DLD1 (cell line): Measurements from ENCODE around the gene COL20A1.

ENCODE experiments used
- in situ Hi-C: cut with HindIII; loops from 2 replicates; pipeline ENCODE4 v1.10.0; 2017; ENCODE audit warnings: low sequenced_read_pairs

Gene COL20A1

GRCh38 chr20:63276956-63277355, 16.0 kb upstream of the COL20A1 start:
- in situ Hi-C loops: loop anchor here (5.0 to 25.0 kb wide), 2 partner anchors 55 to 110 kb away; no protein-coding TSS in a partner anchor

DNA sequence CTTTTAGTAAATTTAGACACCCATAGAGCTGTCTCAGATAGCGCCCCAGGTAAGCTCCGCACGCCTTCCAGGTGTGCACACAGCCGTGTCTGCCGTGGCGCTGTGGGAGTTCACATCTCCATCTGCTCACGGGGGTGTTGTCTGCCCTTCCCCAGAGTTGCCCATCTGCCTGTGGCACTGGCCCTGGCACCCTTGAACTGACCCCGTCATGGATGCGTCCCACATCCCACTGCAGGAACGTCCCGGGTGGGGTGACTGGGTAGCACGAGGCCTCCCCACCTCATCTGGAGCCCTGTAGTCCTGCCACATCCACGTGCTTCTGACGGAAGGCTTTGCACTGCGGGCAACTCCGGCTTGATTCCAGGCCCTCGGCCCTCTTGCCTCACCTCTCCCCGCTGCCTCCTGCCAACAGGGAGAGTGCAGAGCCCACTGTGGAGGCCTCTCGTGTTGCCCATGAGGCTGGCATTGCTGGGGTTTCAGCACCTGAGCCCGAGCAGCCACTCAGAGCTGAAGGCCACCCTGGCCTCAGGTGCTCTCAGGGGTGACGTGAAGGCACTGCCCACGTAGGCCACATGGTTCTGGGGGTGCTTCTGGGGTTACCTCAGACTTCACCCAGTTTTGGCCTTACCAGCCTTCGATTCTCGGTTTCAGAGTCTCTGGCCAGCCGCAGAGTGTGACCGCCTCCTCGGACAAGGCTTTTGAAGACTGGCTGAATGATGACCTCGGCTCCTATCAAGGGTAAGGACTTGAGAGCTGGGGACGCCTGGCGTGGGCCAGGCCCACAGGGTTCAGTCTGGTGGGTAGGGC, 15.3 kb upstream of the COL20A1 start:
- in situ Hi-C loops: loop anchor here (5.0 to 25.0 kb wide), 2 partner anchors 55 to 110 kb away; no protein-coding TSS in a partner anchor

DNA sequence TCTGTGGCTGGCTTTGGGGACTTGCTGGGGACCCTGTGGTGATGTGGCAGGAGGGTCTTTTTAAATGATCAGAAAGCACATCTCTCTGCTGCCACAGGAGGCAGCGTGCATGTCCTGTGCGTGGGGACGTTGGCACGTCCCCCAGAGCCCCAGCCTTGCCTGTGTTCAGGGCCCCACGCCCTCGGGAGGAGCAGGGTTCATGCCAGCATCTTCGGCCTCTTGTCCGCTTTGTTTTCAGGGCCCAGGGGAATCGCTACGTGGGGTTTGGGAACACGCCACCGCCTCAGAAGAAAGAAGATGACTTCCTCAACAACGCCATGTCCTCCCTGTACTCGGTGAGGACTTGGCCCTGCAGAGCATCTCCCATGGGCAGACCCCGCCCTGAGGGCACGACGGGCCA, 14.3 kb upstream of the COL20A1 start:
- in situ Hi-C loops: loop anchor here (5.0 to 25.0 kb wide), 2 partner anchors 56 to 109 kb away; no protein-coding TSS in a partner anchor

- in situ Hi-C loops: loop anchor here (5.0 to 25.0 kb wide), 2 partner anchors 58 to 107 kb away; no protein-coding TSS in a partner anchor
Observed at GRCh38 chr20:63279931-63280330, 13.1 kb upstream of the COL20A1 start.

GRCh38 chr20:63280371-63280770, 12.6 kb upstream of the COL20A1 start:
- in situ Hi-C loops: loop anchor here (25.0 kb wide), 1 partner anchor 107 kb away; no protein-coding TSS in a partner anchor

DNA sequence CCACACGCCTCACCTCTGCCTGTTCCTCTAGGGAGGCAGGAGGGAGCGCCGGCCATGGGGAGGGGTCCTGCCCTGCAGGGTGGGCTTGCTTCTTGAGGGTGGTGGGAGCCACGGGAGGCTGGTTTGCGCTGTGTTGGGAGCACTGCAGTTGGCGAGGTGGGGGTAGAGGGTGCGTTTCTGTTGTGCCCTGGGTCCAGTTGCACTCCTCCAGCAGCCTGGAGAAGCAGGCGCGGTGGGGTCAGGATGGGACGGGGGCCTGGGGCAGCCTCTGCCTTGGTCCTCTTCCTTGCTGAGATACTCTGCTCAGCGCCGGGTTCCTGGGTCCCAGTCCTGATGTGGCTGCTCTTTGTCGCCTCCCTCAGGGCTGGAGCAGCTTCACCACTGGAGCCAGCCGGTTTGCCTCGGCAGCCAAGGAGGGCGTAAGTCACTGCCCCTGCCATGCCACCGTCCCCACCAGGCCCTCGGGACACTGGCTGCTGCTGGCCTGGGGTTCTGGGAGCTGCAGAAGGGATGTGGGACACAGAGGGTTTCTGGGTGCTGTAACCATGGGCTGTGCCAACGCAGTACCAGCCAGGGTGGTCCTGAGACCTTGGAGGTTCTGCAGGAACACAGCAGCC, 11.9 kb upstream of the COL20A1 start:
- in situ Hi-C loops: loop anchor here (25.0 kb wide), 1 partner anchor 106 kb away; no protein-coding TSS in a partner anchor

DNA sequence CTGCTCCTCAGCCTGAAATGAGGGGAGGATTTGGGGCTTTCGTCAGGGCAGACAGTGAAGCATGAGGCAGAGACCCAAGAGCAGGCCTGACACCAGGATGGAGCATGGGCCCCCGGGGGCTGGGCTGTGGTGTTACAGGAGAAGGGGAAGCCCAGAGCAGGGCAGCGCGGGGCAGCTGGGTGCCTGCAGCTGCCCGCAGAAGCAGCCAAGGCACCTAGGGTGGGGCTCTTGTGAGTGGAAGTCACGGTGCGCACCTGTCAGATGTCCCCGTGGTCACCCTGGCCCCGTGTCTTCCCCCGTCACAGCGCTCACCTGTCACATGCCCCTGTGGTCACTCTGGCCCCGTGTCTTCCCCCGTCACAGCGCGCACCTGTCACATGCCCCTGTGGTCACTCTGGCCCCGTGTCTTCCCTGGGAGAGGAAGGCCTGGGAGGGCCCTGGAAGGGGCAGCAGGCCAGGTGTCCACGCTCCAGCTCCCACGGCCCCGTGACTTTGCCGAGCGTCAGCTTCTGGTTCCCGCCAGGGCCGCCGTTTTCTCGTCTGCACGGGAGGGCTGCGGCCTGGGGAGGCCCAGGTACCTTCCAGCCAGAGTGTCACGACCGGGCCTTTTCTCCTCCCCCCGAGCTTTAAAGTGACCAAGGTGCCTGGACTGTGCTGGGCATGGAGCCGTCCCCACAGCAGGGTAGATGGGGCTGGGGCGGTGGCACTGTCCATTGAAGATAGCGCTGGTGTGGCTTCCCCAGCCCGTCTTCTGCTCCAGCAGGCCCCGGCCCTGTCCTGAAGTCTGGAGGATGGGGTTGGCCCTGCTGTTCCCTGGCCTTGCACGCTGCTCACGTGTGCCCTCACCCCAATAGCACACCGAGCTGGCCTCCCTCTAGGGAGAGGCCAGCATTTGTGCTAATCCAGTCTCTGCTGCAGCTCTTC, 11.0 kb upstream of the COL20A1 start:
- in situ Hi-C loops: loop anchor here (25.0 kb wide), 1 partner anchor 105 kb away; no protein-coding TSS in a partner anchor

DNA sequence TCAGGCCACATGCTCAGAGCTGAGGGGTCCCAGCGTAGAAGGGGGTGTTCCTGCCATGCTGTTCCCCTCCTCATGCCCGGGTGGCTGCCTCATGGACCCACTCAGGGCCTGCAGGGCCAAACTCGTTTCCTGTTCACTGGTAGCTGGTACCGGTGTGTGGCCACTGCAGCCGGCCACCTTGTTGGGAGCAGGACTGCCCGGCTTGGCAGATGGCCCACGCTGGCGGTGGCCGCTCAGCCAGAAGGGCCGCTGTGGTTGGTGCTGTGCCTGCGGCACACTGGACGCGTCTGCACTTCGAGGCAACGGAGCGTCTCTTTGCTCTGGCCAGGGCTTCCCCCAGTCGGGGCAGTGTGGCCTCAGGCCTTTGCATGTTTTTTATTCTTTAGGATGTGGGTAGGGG, 10.0 kb upstream of the COL20A1 start:
- in situ Hi-C loops: loop anchor here (25.0 kb wide), 1 partner anchor 104 kb away; no protein-coding TSS in a partner anchor

GRCh38 chr20:63283397-63284082, 9.4 kb upstream of the COL20A1 start:
- in situ Hi-C loops: loop anchor here (25.0 kb wide), 1 partner anchor 104 kb away; no protein-coding TSS in a partner anchor

DNA sequence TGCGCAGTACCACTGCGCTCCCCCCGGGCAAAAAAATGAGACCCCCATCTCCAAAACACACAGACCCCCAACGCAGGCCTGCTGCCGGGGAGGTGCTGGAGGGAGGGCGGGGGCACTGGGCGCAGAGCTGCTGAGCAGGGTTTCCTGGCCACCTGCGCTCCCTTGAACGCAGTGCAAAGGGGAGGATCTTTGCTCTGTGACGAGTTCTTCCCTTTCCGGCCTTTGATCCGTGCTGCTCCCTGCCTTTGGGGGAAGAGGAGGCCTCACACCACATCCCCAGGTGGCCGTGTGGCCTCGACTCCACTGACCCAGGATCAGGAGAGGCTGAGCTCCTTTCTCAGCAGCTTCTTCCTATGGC, 8.9 kb upstream of the COL20A1 start:
- in situ Hi-C loops: loop anchor here (25.0 kb wide), 1 partner anchor 103 kb away; no protein-coding TSS in a partner anchor

GRCh38 chr20:63284544-63284949, 8.4 kb upstream of the COL20A1 start:
- in situ Hi-C loops: loop anchor here (25.0 kb wide), 1 partner anchor 103 kb away; no protein-coding TSS in a partner anchor

- in situ Hi-C loops: loop anchor here (25.0 kb wide), 1 partner anchor 102 kb away; no protein-coding TSS in a partner anchor
Observed at GRCh38 chr20:63284981-63285524, 7.9 kb upstream of the COL20A1 start.

DNA sequence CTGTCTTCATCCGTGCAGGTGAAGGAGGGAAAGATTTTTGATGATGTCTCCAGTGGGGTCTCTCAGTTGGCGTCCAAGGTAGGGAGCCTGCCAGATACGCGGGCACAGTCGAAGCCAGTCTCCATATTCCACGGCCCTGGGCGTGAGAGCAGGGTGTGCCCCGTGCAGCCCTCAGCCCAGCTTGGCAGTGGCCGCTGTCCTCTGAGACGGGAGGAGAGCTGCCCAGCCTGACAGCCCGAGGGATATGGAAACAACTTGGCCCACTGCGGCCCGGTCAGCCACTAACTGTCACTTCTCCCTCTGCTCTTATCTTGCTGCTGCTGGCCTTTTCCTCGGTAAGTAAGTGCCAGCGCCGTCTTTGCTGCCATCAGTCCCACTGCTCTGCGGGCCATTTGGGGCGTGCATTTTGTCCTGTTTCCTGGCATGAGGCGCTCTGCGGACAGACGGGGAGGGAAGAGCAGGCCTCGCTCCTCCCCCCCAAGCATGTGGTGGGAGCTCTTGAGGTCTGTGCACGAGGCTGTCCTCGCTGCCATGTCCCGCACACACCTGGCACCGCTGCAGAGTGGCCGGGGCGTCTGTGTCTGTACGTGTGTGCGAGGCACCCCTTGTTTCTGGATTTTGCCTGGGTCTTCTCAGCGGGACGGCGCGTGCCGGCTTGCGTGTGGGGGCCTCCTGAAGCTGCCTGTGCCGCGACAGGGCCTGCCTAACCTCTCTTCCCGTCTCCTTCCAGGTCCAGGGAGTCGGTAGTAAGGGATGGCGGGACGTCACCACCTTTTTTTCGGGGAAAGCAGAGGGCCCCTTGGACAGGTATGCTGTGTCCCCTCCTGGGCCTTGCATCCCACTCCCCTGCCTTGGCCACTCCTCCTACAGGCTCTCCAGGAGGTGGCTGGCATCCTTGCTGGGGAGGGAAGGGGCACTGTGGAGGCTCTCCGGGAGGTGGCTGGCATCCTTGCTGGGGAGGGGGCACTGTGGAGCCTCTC, 7.1 kb upstream of the COL20A1 start:
- in situ Hi-C loops: loop anchor here (25.0 kb wide), 1 partner anchor 101 kb away; no protein-coding TSS in a partner anchor

GRCh38 chr20:63286781-63287696, 5.9 kb upstream of the COL20A1 start:
- in situ Hi-C loops: loop anchor here (25.0 kb wide), 1 partner anchor 100 kb away; no protein-coding TSS in a partner anchor

GRCh38 chr20:63287697-63288580, 5.0 kb upstream of the COL20A1 start:
- in situ Hi-C loops: loop anchor here (25.0 kb wide), 1 partner anchor 99 kb away; no protein-coding TSS in a partner anchor
